ENCODE data around the gene SETD2.

DNA sequence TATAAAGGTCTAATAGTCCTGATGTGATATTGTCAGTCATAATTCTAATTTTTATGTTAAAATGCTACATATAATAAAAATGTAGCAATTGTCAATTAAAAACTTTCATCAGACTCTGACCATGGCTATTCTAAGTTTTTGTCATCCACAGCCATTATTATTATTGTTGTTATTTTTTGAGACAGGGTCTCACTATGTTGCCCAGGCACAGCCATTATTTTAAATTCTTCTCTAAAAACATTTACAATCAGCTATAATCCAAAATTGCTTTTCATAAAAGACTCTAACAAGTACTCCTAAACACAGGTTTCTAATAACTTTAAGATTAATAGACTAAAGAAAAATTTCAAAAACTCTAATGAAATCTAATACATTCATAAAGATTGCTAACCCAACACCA is 41.0 kb upstream of the SETD2 start:
- no peak for TF ChIP-seq CTCF (conservative IDR thresholded peaks at IDR 0.05; ENCODE audit: low read depth, low read length)
- TF ChIP-seq EZH2 (IDR thresholded peaks at IDR 0.05; ENCODE audit: low read length, unreplicated experiment): no peak
- no peak for TF ChIP-seq EZH2phosphoT487 (IDR thresholded peaks at IDR 0.05; ENCODE audit: borderline replicate concordance, low read length)
